Naive thymus-derived CD8-positive, alpha-beta T cell (primary cell): ENCODE results near the gene ELF4. TPM values are rescaled to one million over a fixed set of nuclear protein-coding genes. Genes with fewer than 3 reads are reported as not detected.

ENCODE experiments used
- ATAC-seq, 2 donors: fragments of 150-1000 bp; cut with Tn5 transposase in 1 of 2; sonication (Bioruptor Pico), chemical (Tn5 transposase) in 1 of 2; 1 replicate in 1 of 2; 2 replicates in 1 of 2; pipeline ENCODE4 v1.10.0; 2021; ENCODE audit warnings: mild to moderate bottlenecking in 2 of 2, moderate library complexity in 2 of 2
- POLR2A ChIA-PET: fragments of 350-600 bp; sonication (Branson Sonifier 250); formaldehyde crosslinking; loops from one replicate; lab custom pipeline; 2021; ENCODE audit warnings: antibody characterized with exemption; lab: Charles Lee
- DNase-seq, 10 donors: peaks; one replicate each; pipeline versions ENCODE4 v3.0.0 to v3.0.0-alpha.2; 2020 to 2022
- H3K27ac Mint-ChIP-seq, 10 donors: one replicate each; pipeline ENCODE4 v1.8.0; 2020 to 2022; ENCODE audit warnings: mild to moderate bottlenecking in 10 of 10, mixed read lengths in 10 of 10, moderate library complexity in 4 of 10, inconsistent platforms in 1 of 10
- H3K27me3 Mint-ChIP-seq, 5 donors: one replicate each; pipeline ENCODE4 v1.8.0; 2021 to 2022; ENCODE audit warnings: mixed read lengths in 5 of 5
- H3K36me3 Mint-ChIP-seq, 3 donors: one replicate each; pipeline ENCODE4 v1.8.0; 2020 to 2022; ENCODE audit warnings: mixed read lengths in 3 of 3, mild to moderate bottlenecking in 2 of 3, inconsistent platforms in 1 of 3
- H3K4me1 Mint-ChIP-seq, 4 donors: one replicate each; pipeline ENCODE4 v1.8.0; 2021 to 2022; ENCODE audit warnings: mixed read lengths in 4 of 4
- H3K4me3 Mint-ChIP-seq, 10 donors: one replicate each; pipeline ENCODE4 v1.8.0; 2020 to 2022; ENCODE audit warnings: mild to moderate bottlenecking in 10 of 10, mixed read lengths in 10 of 10, moderate library complexity in 6 of 10, inconsistent platforms in 1 of 10
- H3K9me3 Mint-ChIP-seq, 9 donors: one replicate each; pipeline ENCODE4 v1.8.0; 2020 to 2022; ENCODE audit warnings: mixed read lengths in 9 of 9, mild to moderate bottlenecking in 3 of 9, inconsistent platforms in 1 of 9, moderate library complexity in 1 of 9
- polyA plus RNA-seq, 3 donors: library from polyadenylated mRNA; unstranded; fragments of 300-500 nt; fragmentation: Illumina TruSeq; gene quantifications; one replicate each; pipeline ENCODE4 v1.2.3, GENCODE V29; 2021
- total RNA-seq, 8 experiments: library from RNA in 2 of 8; stranded (reverse) in 2 of 8; gene quantifications; one replicate each; pipeline ENCODE4 v1.2.3 and lab custom pipeline; 2021 to 2026

The ELF4 gene
- total and polyA plus RNA-seq, 5 experiments from 2014 or later: 7.7 to 18.2 (median 10.9) TPM

- H3K4me3 Mint-ChIP-seq: peak overlapping the region in 4 of 10 donors; percentile 15 to 60 (median 38)
- H3K36me3 Mint-ChIP-seq: no peaks in the 10 kb centered on the region
- DNase-seq (no peak), ATAC-seq (no peak)
- H3K4me1 Mint-ChIP-seq: peaks cover 16 to 82% (median 60%) of the 10 kb centered on the region in 4 donors
- H3K9me3 Mint-ChIP-seq: no peaks in the 10 kb centered on the region
- H3K27me3 Mint-ChIP-seq: no peaks in the 10 kb centered on the region
- H3K27ac Mint-ChIP-seq: peak overlapping the region in 9 of 10 donors; percentile 28 to 93 (median 69)
- POLR2A ChIA-PET: interaction anchor here (4.7 kb wide), 1 partner anchor 16 kb away, joined by 33 read pairs; the partner anchor contains the start of gene ELF4
Measured at GRCh38 chrX:130093271-130093670, 17.0 kb downstream of the ELF4 start.

- peak; percentile 53 to 95 (median 84) for DNase-seq
- Mint-ChIP-seq H3K27me3 (no peaks in the 10 kb centered on the region), H3K4me3 (peak overlapping the region; percentile 80 to 95 (median 86)), H3K36me3 (no peaks in the 10 kb centered on the region), H3K4me1 (peaks cover 16 to 84% (median 58%) of the 10 kb centered on the region in 4 donors), H3K9me3 (no peaks in the 10 kb centered on the region), H3K27ac (peak overlapping the region; percentile 86 to 97 (median 96))
- peak; percentile 96 to 98 for ATAC-seq
- POLR2A ChIA-PET: interaction anchor here (1.2 to 4.7 kb wide), 5 partner anchors 10 to 28 kb away, joined by 3 to 33 read pairs (median 10); partner anchors contain the start of gene ELF4
Measured at GRCh38 chrX:130091980-130092522, 18.2 kb downstream of the ELF4 start.

- Mint-ChIP-seq H3K4me1 (peaks cover 16 to 87% (median 53%) of the 10 kb centered on the region in 4 donors), H3K9me3 (no peaks in the 10 kb centered on the region), H3K27ac (peak overlapping the region; percentile 61 to 96 (median 85)), H3K4me3 (peak overlapping the region; percentile 6 to 80 (median 74)), H3K36me3 (no peaks in the 10 kb centered on the region), H3K27me3 (no peaks in the 10 kb centered on the region)
- DNase-seq (no peak), ATAC-seq (no peak)
- POLR2A ChIA-PET: no interaction called here
Measured at GRCh38 chrX:130090364-130090763, 19.9 kb downstream of the ELF4 start.

- Mint-ChIP-seq H3K27me3 (no peaks in the 10 kb centered on the region), H3K9me3 (no peaks in the 10 kb centered on the region), H3K36me3 (no peaks in the 10 kb centered on the region), H3K4me1 (peaks cover 13 to 88% (median 49%) of the 10 kb centered on the region in 4 donors), H3K4me3 (peak overlapping the region; percentile 82 to 94 (median 88)), H3K27ac (peak overlapping the region; percentile 64 to 97 (median 92))
- DNase-seq (peak in 9 of 10 donors; percentile 46 to 85 (median 68)), ATAC-seq (peak; percentile 75 to 76)
- POLR2A ChIA-PET: interaction anchor here (0.8 to 4.4 kb wide), 6 partner anchors 9 to 79 kb away, joined by 3 to 16 read pairs (median 6); partner anchors contain the start of genes AIFM1 and ELF4
Measured at GRCh38 chrX:130086447-130087206, 23.7 kb downstream of the ELF4 start.

GRCh38 chrX:130085551-130086446, 24.5 kb downstream of the ELF4 start:
- Mint-ChIP-seq H3K36me3 (no peaks in the 10 kb centered on the region), H3K4me3 (peak overlapping the region; percentile 82 to 94 (median 88)), H3K27ac (peak overlapping the region; percentile 64 to 97 (median 92)), H3K9me3 (no peaks in the 10 kb centered on the region), H3K27me3 (no peaks in the 10 kb centered on the region), H3K4me1 (peaks cover 16 to 92% (median 54%) of the 10 kb centered on the region in 4 donors)
- no peak for ATAC-seq
- POLR2A ChIA-PET: interaction anchor here (0.6 to 4.4 kb wide), 7 partner anchors 10 to 180 kb away, joined by 3 to 16 read pairs (median 6); partner anchors contain the start of genes AIFM1 and ELF4
- DNase-seq: no peak

GRCh38 chrX:130084631-130085237, 25.6 kb downstream of the ELF4 start:
- Mint-ChIP-seq H3K9me3 (no peaks in the 10 kb centered on the region), H3K4me1 (peaks cover 14 to 89% (median 53%) of the 10 kb centered on the region in 4 donors), H3K27ac (peak overlapping the region; percentile 90 to 97 (median 92)), H3K4me3 (peak overlapping the region; percentile 82 to 94 (median 88)), H3K27me3 (no peaks in the 10 kb centered on the region), H3K36me3 (peaks cover 0 to 4% (median 0%) of the 10 kb centered on the region in 3 donors)
- no peak for DNase-seq
- ATAC-seq: peak in 1 of 2 donors; percentile 13
- POLR2A ChIA-PET: interaction anchor here (0.6 to 4.4 kb wide), 8 partner anchors 10 to 36 kb away, joined by 3 to 16 read pairs (median 3); partner anchors contain the start of gene ELF4

- Mint-ChIP-seq H3K27ac (peak overlapping the region; percentile 90 to 97 (median 92)), H3K36me3 (peaks cover 0 to 8% (median 0%) of the 10 kb centered on the region in 3 donors), H3K4me1 (peaks cover 15 to 89% (median 54%) of the 10 kb centered on the region in 4 donors), H3K9me3 (no peaks in the 10 kb centered on the region), H3K27me3 (no peaks in the 10 kb centered on the region), H3K4me3 (peak overlapping the region; percentile 82 to 94 (median 88))
- ATAC-seq (no peak), DNase-seq (no peak)
- POLR2A ChIA-PET: interaction anchor here (0.6 to 1.0 kb wide), 3 partner anchors 11 to 177 kb away, joined by 3 read pairs; partner anchors contain the start of gene ELF4
Measured at GRCh38 chrX:130083656-130084382, 26.5 kb downstream of the ELF4 start.

- POLR2A ChIA-PET: interaction anchor here (1.3 to 4.1 kb wide), 3 partner anchors 9 to 38 kb away, joined by 7 to 46 read pairs (median 10); no protein-coding TSS in a partner anchor
- ATAC-seq: no peak
- no peak for DNase-seq
- Mint-ChIP-seq H3K9me3 (no peaks in the 10 kb centered on the region), H3K4me1 (peaks cover 15 to 82% (median 50%) of the 10 kb centered on the region in 4 donors), H3K27me3 (no peaks in the 10 kb centered on the region), H3K36me3 (peaks cover 0 to 8% (median 0%) of the 10 kb centered on the region in 3 donors), H3K4me3 (peak overlapping the region; percentile 82 to 94 (median 88)), H3K27ac (peak overlapping the region; percentile 90 to 97 (median 94))
Measured at GRCh38 chrX:130083107-130083490, 27.2 kb downstream of the ELF4 start.

GRCh38 chrX:130082244-130083106, 27.8 kb downstream of the ELF4 start:
- Mint-ChIP-seq H3K4me1 (peaks cover 12 to 75% (median 44%) of the 10 kb centered on the region in 4 donors), H3K36me3 (peaks cover 0 to 8% (median 0%) of the 10 kb centered on the region in 3 donors), H3K27ac (peak overlapping the region; percentile 83 to 97 (median 94)), H3K27me3 (no peaks in the 10 kb centered on the region), H3K4me3 (peak overlapping the region; percentile 80 to 94 (median 85)), H3K9me3 (no peaks in the 10 kb centered on the region)
- POLR2A ChIA-PET: interaction anchor here (0.8 to 4.1 kb wide), 9 partner anchors 10 to 186 kb away, joined by 3 to 46 read pairs (median 4); no protein-coding TSS in a partner anchor
- DNase-seq (peak; percentile 27 to 79 (median 63)), ATAC-seq (peak; percentile 66 to 78)
